K562 (cell line): Measurements from ENCODE around the gene NSUN6. TPM values are rescaled to one million over a fixed set of nuclear protein-coding genes. Genes with fewer than 3 reads are reported as not detected.

Experiments used
- BCLAF1 ChIP-seq, 2 experiments: fragments of 450-650 bp in 1 of 2; IDR thresholded peaks; 2 replicates each; pipeline ENCODE4 v1.6.1; 2011 to 2017; ENCODE audit warnings: low read depth in 2 of 2, antibody characterized with exemption in 1 of 2, borderline replicate concordance in 1 of 2, low read length in 1 of 2, mild to moderate bottlenecking in 1 of 2, mixed read lengths in 1 of 2; ENCODE audit not compliant: control insufficient read depth in 1 of 2
- C11orf30 ChIP-seq: fragments of 450-650 bp; IDR thresholded peaks from 2 replicates; pipeline ENCODE4 v1.6.1; 2016; ENCODE audit warnings: low read depth, mild to moderate bottlenecking
- NCOA6 ChIP-seq: fragments of 450-650 bp; IDR thresholded peaks from 2 replicates; pipeline ENCODE4 v1.6.1; 2017; ENCODE audit warnings: mild to moderate bottlenecking
- POLR2AphosphoS5 ChIP-seq: IDR thresholded peaks from 2 replicates; pipeline ENCODE4 v1.6.1; 2011; ENCODE audit warnings: mild to moderate bottlenecking, low read depth, low read length, moderate library complexity; ENCODE audit not compliant: control insufficient read depth, insufficient read depth
- RBFOX2 ChIP-seq: fragments of 200-400 bp; formaldehyde crosslinking; IDR thresholded peaks from 2 replicates; pipeline ENCODE4 v1.6.1; 2017; ENCODE audit warnings: low read depth, mild to moderate bottlenecking, low read length, moderate library complexity
- RBM39 ChIP-seq: fragments of 200-400 bp; formaldehyde crosslinking; optimal IDR thresholded peaks from 2 replicates; pipeline ENCODE3; 2018; ENCODE audit warnings: low read depth, low read length
- SAFB ChIP-seq: fragments of 200-400 bp; formaldehyde crosslinking; IDR thresholded peaks from 2 replicates; pipeline ENCODE4 v1.6.1; 2017; ENCODE audit warnings: low read depth, low read length, borderline replicate concordance
- SUPT5H ChIP-seq: fragments of 450-650 bp; IDR thresholded peaks from 2 replicates; pipeline ENCODE4 v1.6.1; 2016
- TAF1 ChIP-seq: IDR thresholded peaks from 2 replicates; pipeline ENCODE4 v1.6.1; 2011; ENCODE audit warnings: mild to moderate bottlenecking, low read length, moderate library complexity; ENCODE audit not compliant: insufficient read depth, control insufficient read depth, severe bottlenecking; ENCODE audit errors: extremely low read depth
- THAP7 ChIP-seq: fragments of 250-450 bp; sonication (Bioruptor Pico); IDR thresholded peaks from 2 replicates; pipeline ENCODE4 v1.5.0; 2021
- ZNF780A ChIP-seq: fragments of 250-450 bp; sonication (Bioruptor Pico); IDR thresholded peaks from 2 replicates; pipeline ENCODE4 v1.5.0; 2021; ENCODE audit warnings: mild to moderate bottlenecking
- polyA plus RNA-seq, 8 experiments: library from polyadenylated mRNA; depleted of rRNA in 4 of 8; stranded (reverse) in 5 of 8; unstranded in 3 of 8; fragments of >200 nt; fragmentation: Nextera tagmentation in 2 of 8; fragmentation: Illumina TruSeq in 1 of 8; extraction: Ambion mirVana in 2 of 8; extraction: Trizol in 1 of 8; gene quantifications; 2 replicates each; pipeline versions ENCODE4 v1.2.1 to v1.2.3, GENCODE V29; 2011 to 2014; ENCODE audit warnings: inconsistent platforms in 1 of 8, missing spikeins in 1 of 8
- total RNA-seq, 7 experiments: library from RNA; depleted of rRNA in 6 of 7; stranded (reverse); fragments of >200 nt in 6 of 7; fragmentation: Illumina TruSeq in 2 of 7; extraction: Trizol in 2 of 7; gene quantifications; 2 replicates each; pipeline versions ENCODE4 v1.2.1 to v1.2.3, GENCODE V29; 2011 to 2021; ENCODE audit warnings: low replicate concordance in 1 of 7

NSUN6 gene
- total and polyA plus RNA-seq, 9 of the 15 experiments (the other 6 are each of a cell fraction or from before 2014, with no cell fraction given): 12.5 to 33.1 (median 24.2) TPM

GRCh38 chr10:18571780-18572179 lies 79.6 kb downstream of the NSUN6 start (continued):
- TF ChIP-seq BCLAF1 (IDR thresholded peaks at IDR 0.05; ENCODE audit: borderline replicate concordance in 1 of 2, control insufficient read depth in 1 of 2, low read depth in 2 of 2, low read length in 1 of 2) (no peak), TAF1 (no peak), ZNF780A (no peak), POLR2AphosphoS5 (no peak), RBFOX2 (no peak), THAP7 (no peak), SAFB (no peak), SUPT5H (no peak), RBM39 (no peak), C11orf30 (no peak), NCOA6 (no peak)
